Mucosa of descending colon (tissue), 3 donors: ENCODE measurements around the gene NDUFA13. TPM values are rescaled to one million over a fixed set of nuclear protein-coding genes. Genes with fewer than 3 reads are reported as not detected.
A peak's percentile ranks its signal among the peaks of the same experiment; 100 is the strongest.

Experiments
- ATAC-seq: fragments of 200-7000 bp; cut with Tn5 transposase; one replicate; pipeline ENCODE4 v1.9.1; 2020; ENCODE audit warnings: mild to moderate bottlenecking, moderate library complexity
- DNase-seq, 3 donors: peaks; one replicate each; pipeline ENCODE4 v3.0.0-alpha.2; 2020
- H3K36me3 ChIP-seq: fragments of 200-600 bp; one replicate; pipeline ENCODE4 v1.8.0; 2021; ENCODE audit warnings: low read depth, mild to moderate bottlenecking
- H3K4me1 ChIP-seq: fragments of 200-600 bp; one replicate; pipeline ENCODE4 v1.8.0; 2021; ENCODE audit warnings: low read depth, mild to moderate bottlenecking
- H3K4me3 ChIP-seq: fragments of 200-600 bp; one replicate; pipeline ENCODE4 v1.8.0; 2021; ENCODE audit warnings: mild to moderate bottlenecking
- H3K9me3 ChIP-seq: fragments of 200-600 bp; one replicate; pipeline ENCODE4 v1.8.0; 2021; ENCODE audit warnings: mild to moderate bottlenecking
- CTCF ChIP-seq: fragments of 200-600 bp; IDR thresholded peaks from one replicate; pipeline ENCODE4 v1.8.0; 2022; ENCODE audit warnings: antibody characterized with exemption, mild to moderate bottlenecking
- intact Hi-C, 2 donors: fragments of 100-400 bp; cut with DNase I in 1 of 2; cut with micrococcal nuclease in 1 of 2; formaldehyde crosslinking; loops; one replicate each; pipeline versions ENCODE4 v1.11.0 to v1.11.1; 2022; cut with DNase I, micrococcal nuclease
- total RNA-seq, 3 donors: library from RNA; stranded (reverse); fragmentation: NEBNext Ultra II Directional in 2 of 3; extraction: Animal tissue kit (Norgen Biotek cat#: 25700) in 2 of 3; gene quantifications; one replicate each; pipeline versions ENCODE4 v1.2.1 to v1.2.4, GENCODE V29; 2021 to 2023
- donor health status: DM: no; HTN: no; CAD: no; lungs with moderate emphysema.
- donor health status: DM: no; HTN: no; CAD: no.
- donor health status: DM: no; HTN: yes; CAD: no.

Gene NDUFA13
- total RNA-seq, 3 donors from 2014 or later, result 347 to 437 (median 348) TPM

GRCh38 chr19:19532806-19533701, 17.0 kb downstream of the NDUFA13 start:
- ATAC-seq (no peak), DNase-seq (peak in 1 of 3 donors; percentile 27)
- intact Hi-C loops, result loop anchor here (5.0 kb wide), 1 partner anchor 109 kb away; the partner anchor contains the start of gene GMIP (in 2 of the 2)
- peaks cover 12% of the 10 kb centered on the region for H3K4me1 ChIP-seq
- TF ChIP-seq CTCF, result no peak
- H3K9me3 ChIP-seq, result no peaks in the 10 kb centered on the region
- H3K4me3 ChIP-seq, result no peak overlapping the region
- no peaks in the 10 kb centered on the region for H3K36me3 ChIP-seq

GRCh38 chr19:19533841-19534240, 17.8 kb downstream of the NDUFA13 start:
- intact Hi-C loops, result loop anchor here (5.0 kb wide), 1 partner anchor 108 kb away; the partner anchor contains the start of gene GMIP (in 2 of the 2)
- TF ChIP-seq CTCF, result no peak
- no peak for ATAC-seq

GRCh38 chr19:19534556-19535265, 18.7 kb downstream of the NDUFA13 start:
- no peak for ATAC-seq
- no peak for DNase-seq
- no peaks in the 10 kb centered on the region for H3K36me3 ChIP-seq
- TF ChIP-seq CTCF, result no peak
- peaks cover 17% of the 10 kb centered on the region for H3K4me1 ChIP-seq
- no peak overlapping the region for H3K4me3 ChIP-seq
- H3K9me3 ChIP-seq, result no peaks in the 10 kb centered on the region
- intact Hi-C loops, result loop anchor here (5.0 kb wide), 1 partner anchor 108 kb away; the partner anchor contains the start of gene GMIP (in 2 of the 2)

More at GRCh38 chr19:19533841-19534240, 17.8 kb downstream of the NDUFA13 start:
- peaks cover 17% of the 10 kb centered on the region for H3K4me1 ChIP-seq
- no peak for DNase-seq
- H3K9me3 ChIP-seq, result no peaks in the 10 kb centered on the region
- no peak overlapping the region for H3K4me3 ChIP-seq
- H3K36me3 ChIP-seq, result no peaks in the 10 kb centered on the region

GRCh38 chr19:19535311-19536191, 19.5 kb downstream of the NDUFA13 start:
- H3K9me3 ChIP-seq, result no peaks in the 10 kb centered on the region
- no peak overlapping the region for H3K4me3 ChIP-seq
- H3K4me1 ChIP-seq, result peaks cover 20% of the 10 kb centered on the region
- DNase-seq, result no peak
- intact Hi-C loops, result no loop called here
- no peak for ATAC-seq
- no peak for TF ChIP-seq CTCF
- no peaks in the 10 kb centered on the region for H3K36me3 ChIP-seq
